ENCODE data around the gene CTNNA3.

DNA sequence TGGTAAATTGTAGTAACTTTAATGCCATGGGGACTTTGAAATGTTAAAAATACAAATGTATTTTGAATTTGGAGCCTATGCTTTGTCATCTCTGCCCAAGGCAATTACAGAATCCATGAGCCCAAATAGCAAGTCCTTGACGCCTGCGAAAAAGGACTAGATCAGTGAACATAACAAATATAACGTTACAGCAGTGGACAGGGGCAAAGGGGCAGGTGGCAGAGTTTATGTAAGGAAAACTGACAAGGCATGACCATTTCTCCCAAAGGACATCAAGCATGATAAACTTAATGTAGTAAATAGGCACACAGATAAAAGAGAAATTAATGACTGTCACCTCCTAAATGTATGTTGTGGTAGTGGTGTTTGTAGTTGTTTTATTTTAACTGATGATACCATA, 473.1 kb downstream of the CTNNA3 start:
- no peak for TF ChIP-seq POLR2A (IDR thresholded peaks at IDR 0.05)
- TF ChIP-seq, protein P1, sequence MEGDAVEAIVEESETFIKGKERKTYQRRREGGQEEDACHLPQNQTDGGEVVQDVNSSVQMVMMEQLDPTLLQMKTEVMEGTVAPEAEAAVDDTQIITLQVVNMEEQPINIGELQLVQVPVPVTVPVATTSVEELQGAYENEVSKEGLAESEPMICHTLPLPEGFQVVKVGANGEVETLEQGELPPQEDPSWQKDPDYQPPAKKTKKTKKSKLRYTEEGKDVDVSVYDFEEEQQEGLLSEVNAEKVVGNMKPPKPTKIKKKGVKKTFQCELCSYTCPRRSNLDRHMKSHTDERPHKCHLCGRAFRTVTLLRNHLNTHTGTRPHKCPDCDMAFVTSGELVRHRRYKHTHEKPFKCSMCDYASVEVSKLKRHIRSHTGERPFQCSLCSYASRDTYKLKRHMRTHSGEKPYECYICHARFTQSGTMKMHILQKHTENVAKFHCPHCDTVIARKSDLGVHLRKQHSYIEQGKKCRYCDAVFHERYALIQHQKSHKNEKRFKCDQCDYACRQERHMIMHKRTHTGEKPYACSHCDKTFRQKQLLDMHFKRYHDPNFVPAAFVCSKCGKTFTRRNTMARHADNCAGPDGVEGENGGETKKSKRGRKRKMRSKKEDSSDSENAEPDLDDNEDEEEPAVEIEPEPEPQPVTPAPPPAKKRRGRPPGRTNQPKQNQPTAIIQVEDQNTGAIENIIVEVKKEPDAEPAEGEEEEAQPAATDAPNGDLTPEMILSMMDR (IDR thresholded peaks at IDR 0.05): no peak
